H1 (cell line): ENCODE measurements around the gene ANAPC2. TPM values are rescaled to one million over a fixed set of nuclear protein-coding genes. Genes with fewer than 3 reads are reported as not detected.

Experiments used
- CTCF ChIA-PET: fragments of 300-600 bp; sonication (Branson Sonifier 250); formaldehyde crosslinking; loops from one replicate; lab custom pipeline; 2021; ENCODE audit not compliant: partially characterized antibody; lab: Charles Lee
- POLR2A ChIA-PET: fragments of 300-600 bp; sonication (Branson Sonifier 250); formaldehyde crosslinking; loops from one replicate; lab custom pipeline; 2021; ENCODE audit warnings: inconsistent platforms; ENCODE audit not compliant: partially characterized antibody; lab: Charles Lee
- DNase-seq, 2 experiments: peaks; one replicate each; pipeline versions ENCODE4 v3.0.0 to v3.0.0-alpha.2; 2010 to 2022; ENCODE audit warnings: low spot score in 2 of 2, low read depth in 1 of 2, mixed read lengths in 1 of 2
- FAIRE-seq: peaks from 2 replicates; lab custom pipeline; 2011; peaks lifted over from hg19 to GRCh38; lab: Jason Lieb, UNC
- H2AFZ ChIP-seq: 2 replicates; pipeline ENCODE4 v1.8.1; 2012; ENCODE audit warnings: low read length, inconsistent platforms
- H2AK5ac ChIP-seq: 2 replicates; pipeline ENCODE4 v1.6.1; 2013; ENCODE audit warnings: low read depth, low read length
- H2BK120ac ChIP-seq: replicated peaks from 2 replicates; pipeline ENCODE3; 2013; ENCODE audit warnings: low read depth, low read length, inconsistent platforms
- H2BK12ac ChIP-seq: 2 replicates; pipeline ENCODE4 v1.6.1; 2013; ENCODE audit warnings: low read depth, low read length
- H2BK15ac ChIP-seq: 2 replicates; pipeline ENCODE4 v1.6.1; 2013; ENCODE audit warnings: low read length
- H2BK20ac ChIP-seq: 2 replicates; pipeline ENCODE4 v1.6.1; 2013; ENCODE audit warnings: low read length
- H2BK5ac ChIP-seq: 2 replicates; pipeline ENCODE4 v1.6.1; 2013; ENCODE audit warnings: low read depth, low read length
- H3K14ac ChIP-seq: 2 replicates; pipeline ENCODE4 v1.6.1; 2013; ENCODE audit warnings: inconsistent platforms; ENCODE audit not compliant: insufficient read length
- H3K18ac ChIP-seq: 2 replicates; pipeline ENCODE4 v1.6.1; 2013; ENCODE audit warnings: low read length; ENCODE audit errors: extremely low read depth
- H3K23ac ChIP-seq: 2 replicates; pipeline ENCODE4 v1.6.1; 2013; ENCODE audit warnings: inconsistent platforms; ENCODE audit not compliant: insufficient read length
- H3K23me2 ChIP-seq: 2 replicates; pipeline ENCODE4 v1.6.1; 2013; ENCODE audit warnings: low read depth, low read length
- H3K27ac ChIP-seq: 2 replicates; pipeline ENCODE4 v1.6.1; 2011; ENCODE audit warnings: low read depth, low read length, inconsistent platforms
- H3K27me3 ChIP-seq, 4 experiments: replicated peaks in 1 of 4; 1 replicate in 1 of 4; 2 replicates in 3 of 4; pipeline versions ENCODE4 v1.6.1 to v1.8.1; 2011 to 2013; ENCODE audit warnings: low read length in 3 of 4, mild to moderate bottlenecking in 3 of 4, inconsistent platforms in 2 of 4, mixed read lengths in 2 of 4, moderate library complexity in 1 of 4; ENCODE audit not compliant: control insufficient read depth in 3 of 4, insufficient read depth in 3 of 4; ENCODE audit errors: extremely low read depth in 1 of 4
- H3K36me3 ChIP-seq, 4 experiments: 2 replicates each; pipeline versions ENCODE4 v1.6.1 to v1.8.1; 2011 to 2013; ENCODE audit warnings: mild to moderate bottlenecking in 4 of 4, low read length in 3 of 4, moderate library complexity in 2 of 4, control low read depth in 1 of 4, inconsistent platforms in 1 of 4; ENCODE audit not compliant: insufficient read depth in 4 of 4, control insufficient read depth in 2 of 4
- H3K4ac ChIP-seq: replicated peaks from 2 replicates; pipeline ENCODE3; 2013; ENCODE audit warnings: low read length, low read depth, mixed read lengths, inconsistent platforms; ENCODE audit not compliant: insufficient read length
- H3K4me1 ChIP-seq, 4 experiments: replicated peaks in 1 of 4; 1 replicate in 1 of 4; 2 replicates in 3 of 4; pipeline versions ENCODE4 v1.6.1 to v1.8.1; 2011 to 2013; ENCODE audit warnings: low read length in 3 of 4, inconsistent platforms in 2 of 4, mixed read lengths in 1 of 4; ENCODE audit not compliant: insufficient read depth in 4 of 4, control insufficient read depth in 3 of 4
- H3K4me2 ChIP-seq, 2 experiments: 2 replicates each; pipeline versions ENCODE4 v1.6.1 to v1.8.1; 2011 to 2013; ENCODE audit warnings: low read depth in 2 of 2, low read length in 2 of 2, control low read depth in 1 of 2, inconsistent platforms in 1 of 2, mild to moderate bottlenecking in 1 of 2; ENCODE audit not compliant: insufficient read depth in 1 of 2
- H3K4me3 ChIP-seq, 4 experiments: fragments of 200-600, 300-600 bp in 1 of 4; sonication (generic), shearing (Covaris generic), sonication (Bioruptor Twin) in 1 of 4; 2 replicates each; pipeline versions ENCODE4 v1.5.1 to v1.8.1; 2011 to 2016; ENCODE audit warnings: low read length in 4 of 4, low read depth in 3 of 4, control low read depth in 2 of 4, inconsistent platforms in 2 of 4, mild to moderate bottlenecking in 2 of 4, mixed read lengths in 1 of 4, moderate library complexity in 1 of 4; ENCODE audit not compliant: insufficient read depth in 2 of 4; ENCODE audit errors: extremely low read depth in 1 of 4
- H3K56ac ChIP-seq: replicated peaks from 2 replicates; pipeline ENCODE3; 2013; ENCODE audit warnings: low read depth, mild to moderate bottlenecking, mixed read lengths, low read length, inconsistent platforms; ENCODE audit not compliant: insufficient read length
- H3K79me1 ChIP-seq: 2 replicates; pipeline ENCODE4 v1.6.1; 2013; ENCODE audit warnings: low read depth, low read length, control low read depth
- H3K79me2 ChIP-seq, 2 experiments: 2 replicates each; pipeline versions ENCODE4 v1.6.1 to v1.8.1; 2012 to 2013; ENCODE audit warnings: low read length in 2 of 2, mild to moderate bottlenecking in 2 of 2, inconsistent platforms in 1 of 2; ENCODE audit not compliant: insufficient read depth in 2 of 2, control insufficient read depth in 1 of 2
- H3K9ac ChIP-seq, 4 experiments: replicated peaks in 1 of 4; 1 replicate in 1 of 4; 2 replicates in 3 of 4; pipeline versions ENCODE4 v1.6.1 to v1.8.1; 2011 to 2013; ENCODE audit warnings: low read depth in 3 of 4, low read length in 3 of 4, control low read depth in 2 of 4, mild to moderate bottlenecking in 2 of 4, moderate library complexity in 2 of 4, inconsistent platforms in 1 of 4; ENCODE audit errors: extremely low read depth in 1 of 4
- H3K9me3 ChIP-seq, 2 experiments: 2 replicates each; pipeline versions ENCODE4 v1.6.1 to v1.8.1; 2012 to 2013; ENCODE audit warnings: mild to moderate bottlenecking in 2 of 2, moderate library complexity in 2 of 2, control low read depth in 1 of 2, inconsistent platforms in 1 of 2, low read depth in 1 of 2, low read length in 1 of 2, mixed read lengths in 1 of 2; ENCODE audit not compliant: insufficient read depth in 2 of 2
- H4K20me1 ChIP-seq, 2 experiments: replicated peaks in 1 of 2; 2 replicates each; pipeline versions ENCODE3 to v1.8.1; 2011 to 2013; ENCODE audit warnings: inconsistent platforms in 2 of 2, low read length in 2 of 2, mild to moderate bottlenecking in 1 of 2; ENCODE audit not compliant: insufficient read depth in 2 of 2, control insufficient read depth in 1 of 2
- H4K5ac ChIP-seq: 2 replicates; pipeline ENCODE4 v1.6.1; 2013; ENCODE audit warnings: low read length, low read depth, mixed read lengths, inconsistent platforms; ENCODE audit not compliant: insufficient read length
- H4K8ac ChIP-seq: 2 replicates; pipeline ENCODE4 v1.8.0; 2013; ENCODE audit warnings: mild to moderate bottlenecking, moderate library complexity, low read length, inconsistent platforms; ENCODE audit not compliant: insufficient read depth; ENCODE audit errors: extremely low read depth
- H4K91ac ChIP-seq: replicated peaks from 2 replicates; pipeline ENCODE3; 2013; ENCODE audit warnings: low read length, mixed read lengths, inconsistent platforms; ENCODE audit not compliant: insufficient read length
- EP300 ChIP-seq, 2 experiments: IDR thresholded peaks; 1 replicate in 1 of 2; 2 replicates in 1 of 2; pipeline ENCODE4 v1.6.1; 2011 to 2012; ENCODE audit warnings: low read depth in 2 of 2, low read length in 2 of 2, mild to moderate bottlenecking in 2 of 2, borderline replicate concordance in 1 of 2, inconsistent platforms in 1 of 2, moderate library complexity in 1 of 2
- FOSL1 ChIP-seq: IDR thresholded peaks from 2 replicates; pipeline ENCODE4 v1.6.1; 2011; ENCODE audit warnings: mild to moderate bottlenecking, low read depth, low read length, moderate library complexity; ENCODE audit not compliant: insufficient read depth
- HDAC6 ChIP-seq: IDR thresholded peaks from one replicate; pipeline ENCODE4 v1.7.1; 2012; ENCODE audit warnings: low read depth, mild to moderate bottlenecking, inconsistent platforms, low read length, moderate library complexity
- MAFK ChIP-seq: IDR thresholded peaks from 2 replicates; pipeline ENCODE4 v1.6.1; 2012; ENCODE audit warnings: low read depth, mild to moderate bottlenecking, improper control_type of control experiment, low read length
- PHF8 ChIP-seq: fragments of 200-600 bp; sonication (generic); conservative IDR thresholded peaks from 2 replicates; pipeline ENCODE4 v1.7.1; 2012; ENCODE audit warnings: low read depth, mild to moderate bottlenecking, inconsistent platforms, low read length, moderate library complexity
- WGBS, 2 experiments: shearing (Covaris generic) in 1 of 2; methylation state at CpG; one replicate each; pipeline versions ENCODE4 v1.1.6 to v1.1.7; 2013 to 2015; ENCODE audit warnings: low lambda C conversion rate in 2 of 2, mixed read lengths in 2 of 2, inconsistent platforms in 1 of 2, low coverage in 1 of 2, missing lambda C conversion rate in 1 of 2; ENCODE audit not compliant: insufficient replicate concordance in 2 of 2, insufficient coverage in 1 of 2, insufficient read length in 1 of 2; ENCODE audit errors: extremely low coverage in 1 of 2, missing lambda C conversion rate in 1 of 2; 5-methylcytosine and 5-hydroxymethylcytosine counted together
- polyA plus RNA-seq, 7 experiments: library from polyadenylated mRNA; depleted of rRNA in 3 of 7; stranded (reverse) in 5 of 7; unstranded in 2 of 7; fragments of >200 nt in 5 of 7; fragments of 200-250 nt in 2 of 7; gene quantifications; 1 replicate in 5 of 7; 2 replicates in 1 of 7; 4 replicates in 1 of 7; pipeline versions ENCODE4 v1.2.1 to v1.2.3, GENCODE V29; 2011 to 2013; ENCODE audit warnings: missing spikeins in 2 of 7, mixed read lengths in 2 of 7
- total RNA-seq: library from RNA; stranded (reverse); fragmentation: NEBNext Ultra II Directional; extraction: Animal tissue kit (Norgen Biotek cat#: 25700); gene quantifications from 2 replicates; pipeline ENCODE4 v1.2.1, GENCODE V29; 2021

Gene ANAPC2
- total and polyA plus RNA-seq, 2 of the 8 experiments (the other 6 are each of a cell fraction or from before 2014, with no cell fraction given) = 30.2 to 37.7 TPM

DNA sequence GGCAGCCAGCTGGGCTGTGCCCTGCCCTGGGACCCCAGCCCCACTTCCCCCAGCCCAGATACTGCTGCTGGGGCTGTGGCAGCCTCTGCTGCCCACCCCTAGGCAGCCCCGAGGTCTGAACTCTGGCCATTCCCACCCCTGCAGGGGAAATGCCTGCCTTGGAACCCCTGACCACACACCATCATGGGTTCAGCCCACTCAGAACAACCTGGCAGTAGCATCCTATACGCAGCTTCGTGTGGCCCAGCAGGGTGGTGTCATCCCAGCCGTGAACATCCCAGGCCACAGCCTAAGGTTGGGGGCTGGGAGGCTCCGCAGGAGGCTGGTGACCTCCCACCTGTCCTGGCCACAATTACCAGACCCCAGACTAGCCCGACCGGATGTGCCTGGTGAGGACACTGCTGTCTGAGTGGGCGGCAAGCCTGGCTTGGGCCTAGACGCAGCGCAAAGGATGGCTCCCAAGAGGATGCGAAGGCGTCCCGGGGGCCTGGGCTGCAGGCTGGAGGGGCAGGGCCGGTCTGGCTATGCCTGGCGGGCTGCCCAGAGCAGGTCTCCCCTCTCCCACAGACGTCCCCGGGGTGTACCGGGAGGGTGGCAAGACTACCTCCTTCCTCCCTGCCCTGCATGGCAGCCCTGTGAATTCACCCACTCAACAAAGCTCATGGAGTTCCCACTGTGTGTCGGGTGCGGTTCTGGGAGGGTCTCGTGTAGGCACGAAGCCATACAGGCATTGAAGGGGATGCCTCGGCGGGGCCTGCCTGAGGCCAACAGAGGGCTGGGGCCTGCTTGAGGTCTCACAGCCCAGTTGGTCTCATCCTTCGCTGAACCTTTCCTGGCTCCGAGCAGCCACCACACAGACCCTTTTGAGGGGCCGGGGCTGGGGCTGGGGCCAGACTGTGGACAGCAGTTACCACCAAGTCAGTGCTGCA lies 40.9 kb upstream of the ANAPC2 start:
- H2BK5ac ChIP-seq = no peak overlapping the region
- no peak overlapping the region for H3K9ac ChIP-seq
- H3K18ac ChIP-seq = no peak overlapping the region
- no peak overlapping the region for H2BK20ac ChIP-seq
- no peak overlapping the region for H3K4me2 ChIP-seq
- FAIRE-seq = no peak
- no peaks in the 10 kb centered on the region; a peak in 1 of 7 replicates for H3K27me3 ChIP-seq
- no peaks in the 10 kb centered on the region; the same call in 1 of the 2 replicates for H3K23me2 ChIP-seq
- POLR2A ChIA-PET = interaction anchor here (0.7 to 69.9 kb wide), 6 partner anchors 12 to 42 kb away, joined by 3 to 1462 read pairs (median 4); partner anchors contain the start of genes NELFB, STPG3, TOR4A and TPRN
- DNase-seq = no peak
- H2AFZ ChIP-seq = no peak overlapping the region
- TF ChIP-seq EP300 (IDR thresholded peaks at IDR 0.05; ENCODE audit: borderline replicate concordance in 1 of 2, low read depth in 2 of 2, low read length in 2 of 2) (no peak), HDAC6 (no peak), PHF8 (no peak), MAFK (no peak), FOSL1 (no peak)
- TF ChIP-seq, all 59 proteins: peak for 0
- Histone ChIP-seq H4K91ac (no peak overlapping the region), H4K8ac (peak overlapping the region; percentile 51; the same call in 1 of the 2 replicates), H3K23ac (no peak overlapping the region), H4K5ac (no peak overlapping the region), H2BK120ac (no peak overlapping the region), H2AK5ac (no peak overlapping the region), H3K4ac (no peak overlapping the region), H2BK15ac (no peak overlapping the region), H3K56ac (no peak overlapping the region), H2BK12ac (no peak overlapping the region), H4K20me1 (peaks cover 0 to 1% of the 10 kb centered on the region in 2 experiments), H3K36me3 (no peaks in the 10 kb centered on the region), H3K79me1 (no peaks in the 10 kb centered on the region), H3K9me3 (no peaks in the 10 kb centered on the region), H3K4me3 (no peak overlapping the region), H3K27ac (no peak overlapping the region), H3K4me1 (peaks cover 0 to 16% (median 5%) of the 10 kb centered on the region in 4 experiments; a peak in 4 of 7 replicates), H3K79me2 (no peaks in the 10 kb centered on the region), H3K14ac (no peak overlapping the region)
- WGBS, 2 experiments = 95% methylated on average over 22 of the region's 27 CpGs; no CpG with 5 or more reads in 1 of the 2 experiments
- CTCF ChIA-PET = interaction anchor here (0.6 to 20.2 kb wide), 12 partner anchors 13 to 259 kb away, joined by 3 to 204 read pairs (median 4); partner anchors contain the start of genes ANAPC2, SSNA1 and TOR4A
